SU-DHL-6 (cell line): ENCODE results near the gene TP73.

Experiments used
- EZH2phosphoT487 ChIP-seq: fragments of 200-600 bp; sonication (generic), shearing (Covaris generic); conservative IDR thresholded peaks from 2 replicates; pipeline ENCODE4 v1.6.1; 2018; ENCODE audit warnings: mild to moderate bottlenecking, antibody characterized with exemption, low read length, moderate library complexity, mixed read lengths
- TF ChIP-seq, protein P1 (sequence below): fragments of 200-600 bp; sonication (generic); IDR thresholded peaks from one replicate; pipeline ENCODE4 v1.5.1; 2017; ENCODE audit warnings: antibody characterized with exemption, mild to moderate bottlenecking, low read length, moderate library complexity; ENCODE audit not compliant: insufficient read depth, poor library complexity, severe bottlenecking

DNA sequence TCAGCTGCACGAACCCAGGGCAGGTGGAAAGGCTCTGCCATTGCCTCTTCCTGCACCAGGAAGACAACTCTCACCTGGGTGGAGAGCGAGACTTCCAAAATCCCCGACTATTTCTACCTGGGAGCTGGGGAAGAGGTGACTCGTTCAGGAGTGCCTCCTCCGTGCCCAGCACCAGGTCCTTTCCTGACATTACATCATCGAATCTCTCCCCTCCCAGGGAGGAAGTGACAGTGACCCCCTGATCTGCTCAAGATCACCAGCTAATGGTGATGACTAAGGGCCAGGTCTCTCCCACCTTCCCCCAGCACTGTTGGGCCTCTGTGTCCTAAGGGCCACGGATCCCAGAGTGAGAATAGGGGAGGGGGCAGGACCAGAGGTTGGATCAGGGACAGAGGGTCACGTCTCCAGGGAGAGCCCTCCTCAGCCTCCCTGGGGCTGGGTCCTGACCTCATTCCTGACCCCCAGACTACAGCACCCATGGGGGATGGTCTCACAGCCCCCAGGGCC, 47.8 kb upstream of the TP73 start:
- TF ChIP-seq, protein P1, sequence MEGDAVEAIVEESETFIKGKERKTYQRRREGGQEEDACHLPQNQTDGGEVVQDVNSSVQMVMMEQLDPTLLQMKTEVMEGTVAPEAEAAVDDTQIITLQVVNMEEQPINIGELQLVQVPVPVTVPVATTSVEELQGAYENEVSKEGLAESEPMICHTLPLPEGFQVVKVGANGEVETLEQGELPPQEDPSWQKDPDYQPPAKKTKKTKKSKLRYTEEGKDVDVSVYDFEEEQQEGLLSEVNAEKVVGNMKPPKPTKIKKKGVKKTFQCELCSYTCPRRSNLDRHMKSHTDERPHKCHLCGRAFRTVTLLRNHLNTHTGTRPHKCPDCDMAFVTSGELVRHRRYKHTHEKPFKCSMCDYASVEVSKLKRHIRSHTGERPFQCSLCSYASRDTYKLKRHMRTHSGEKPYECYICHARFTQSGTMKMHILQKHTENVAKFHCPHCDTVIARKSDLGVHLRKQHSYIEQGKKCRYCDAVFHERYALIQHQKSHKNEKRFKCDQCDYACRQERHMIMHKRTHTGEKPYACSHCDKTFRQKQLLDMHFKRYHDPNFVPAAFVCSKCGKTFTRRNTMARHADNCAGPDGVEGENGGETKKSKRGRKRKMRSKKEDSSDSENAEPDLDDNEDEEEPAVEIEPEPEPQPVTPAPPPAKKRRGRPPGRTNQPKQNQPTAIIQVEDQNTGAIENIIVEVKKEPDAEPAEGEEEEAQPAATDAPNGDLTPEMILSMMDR = no peak
- no peak for TF ChIP-seq EZH2phosphoT487
